ENCODE results near the gene IER5L. TPM values are rescaled to one million over a fixed set of nuclear protein-coding genes. Genes with fewer than 3 reads are reported as not detected.

IER5L gene
- polyA plus RNA-seq, 1 experiment, result 4.9 TPM

DNA sequence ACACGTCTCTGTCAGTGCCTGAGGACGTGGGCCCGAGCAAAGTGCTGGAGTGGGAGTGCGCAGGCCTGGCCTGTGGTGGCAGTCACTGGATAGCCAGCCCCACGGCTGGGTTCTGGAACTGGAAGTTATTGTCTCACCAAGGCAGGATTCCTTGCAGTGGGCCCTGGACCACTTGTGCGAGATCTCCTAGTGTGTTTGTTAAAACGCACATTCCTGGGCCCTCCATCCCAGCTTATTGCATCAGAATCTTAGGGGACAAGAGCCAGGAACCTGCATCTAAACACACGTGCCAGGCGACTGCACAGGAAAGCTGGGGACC, 40.0 kb downstream of the IER5L start:
- Histone ChIP-seq H3K9me3 (ENCODE audit: control insufficient read depth, insufficient read depth, low read length) (no peaks in the 10 kb centered on the region; the same call in 1 of the 2 replicates), H3K4me3 (ENCODE audit: low read depth, low read length) (no peak overlapping the region), H3K27me3 (ENCODE audit: control insufficient read depth, insufficient read depth, low read length) (no peaks in the 10 kb centered on the region), H3K27ac (ENCODE audit: low read depth, low read length) (peak overlapping the region; percentile 52)
- no peak for DNase-seq (ENCODE audit: low read depth, low spot score)
- POLR2A ChIA-PET, result interaction anchor here (2.8 to 3.3 kb wide), 2 partner anchors 36 to 40 kb away, joined by 28 to 44 read pairs; partner anchors contain the start of gene IER5L
- TF ChIP-seq, protein P1, sequence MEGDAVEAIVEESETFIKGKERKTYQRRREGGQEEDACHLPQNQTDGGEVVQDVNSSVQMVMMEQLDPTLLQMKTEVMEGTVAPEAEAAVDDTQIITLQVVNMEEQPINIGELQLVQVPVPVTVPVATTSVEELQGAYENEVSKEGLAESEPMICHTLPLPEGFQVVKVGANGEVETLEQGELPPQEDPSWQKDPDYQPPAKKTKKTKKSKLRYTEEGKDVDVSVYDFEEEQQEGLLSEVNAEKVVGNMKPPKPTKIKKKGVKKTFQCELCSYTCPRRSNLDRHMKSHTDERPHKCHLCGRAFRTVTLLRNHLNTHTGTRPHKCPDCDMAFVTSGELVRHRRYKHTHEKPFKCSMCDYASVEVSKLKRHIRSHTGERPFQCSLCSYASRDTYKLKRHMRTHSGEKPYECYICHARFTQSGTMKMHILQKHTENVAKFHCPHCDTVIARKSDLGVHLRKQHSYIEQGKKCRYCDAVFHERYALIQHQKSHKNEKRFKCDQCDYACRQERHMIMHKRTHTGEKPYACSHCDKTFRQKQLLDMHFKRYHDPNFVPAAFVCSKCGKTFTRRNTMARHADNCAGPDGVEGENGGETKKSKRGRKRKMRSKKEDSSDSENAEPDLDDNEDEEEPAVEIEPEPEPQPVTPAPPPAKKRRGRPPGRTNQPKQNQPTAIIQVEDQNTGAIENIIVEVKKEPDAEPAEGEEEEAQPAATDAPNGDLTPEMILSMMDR (IDR thresholded peaks at IDR 0.05; ENCODE audit: low read depth, low read length), result no peak
- CTCF ChIA-PET, result interaction anchor here (0.6 to 16.1 kb wide), 7 partner anchors 7 to 489 kb away, joined by 3 to 302 read pairs (median 21); partner anchors contain the start of genes C9orf50 and NTMT1

DNA sequence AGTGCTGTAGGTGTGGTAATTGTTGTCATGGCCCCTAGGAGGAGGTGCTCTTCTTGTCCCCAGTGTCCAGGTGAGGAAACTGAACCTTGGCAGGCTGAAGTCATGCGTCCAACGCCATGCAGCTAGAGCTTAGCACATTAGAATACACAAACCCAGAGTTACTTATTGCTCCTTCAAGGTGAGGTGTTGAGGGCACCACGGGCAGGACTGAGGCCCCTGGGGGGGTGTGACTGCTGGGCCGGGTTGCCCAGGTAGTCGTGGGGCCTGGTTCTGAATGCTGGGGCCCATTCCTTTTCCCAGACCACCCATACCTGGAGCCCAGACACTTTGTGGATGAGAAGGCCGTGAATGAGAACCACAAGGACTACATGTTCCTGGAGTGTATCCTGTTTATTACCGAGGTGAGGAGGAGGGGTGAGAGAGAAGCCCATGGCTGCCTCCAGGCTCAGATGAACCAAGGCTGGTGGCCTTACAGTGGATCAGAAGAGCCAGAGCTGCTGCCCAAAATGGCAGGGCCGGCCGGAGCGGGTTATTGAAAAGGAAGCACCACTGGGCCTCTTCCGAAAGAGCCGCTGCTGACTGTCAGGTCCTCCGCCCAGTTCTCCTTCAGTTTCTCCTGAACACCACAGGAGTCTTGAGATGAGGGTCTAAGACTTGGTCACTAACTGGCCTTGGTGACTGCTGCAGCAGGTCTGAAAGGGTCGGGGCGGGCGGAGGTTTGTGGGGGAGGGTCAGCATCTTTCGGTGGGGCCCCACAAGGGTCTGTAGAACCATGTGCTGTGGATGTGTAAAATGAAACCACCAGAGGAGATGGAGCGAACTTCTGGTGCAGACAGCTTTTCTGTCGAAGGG, 40.5 kb downstream of the IER5L start:
- TF ChIP-seq, protein P1 (IDR thresholded peaks at IDR 0.05; ENCODE audit: low read depth, low read length), result no peak
- no peak for DNase-seq (ENCODE audit: low read depth, low spot score)
- Histone ChIP-seq H3K9me3 (ENCODE audit: control insufficient read depth, insufficient read depth, low read length) (no peaks in the 10 kb centered on the region; the same call in 1 of the 2 replicates), H3K4me3 (ENCODE audit: low read depth, low read length) (no peak overlapping the region), H3K27me3 (ENCODE audit: control insufficient read depth, insufficient read depth, low read length) (no peaks in the 10 kb centered on the region), H3K27ac (ENCODE audit: low read depth, low read length) (no peak overlapping the region)
- ChIA-PET CTCF (interaction anchor here (0.6 to 16.1 kb wide), 6 partner anchors 33 to 490 kb away, joined by 3 to 302 read pairs (median 13); partner anchors contain the start of genes C9orf50 and NTMT1), POLR2A (no interaction called here)

DNA sequence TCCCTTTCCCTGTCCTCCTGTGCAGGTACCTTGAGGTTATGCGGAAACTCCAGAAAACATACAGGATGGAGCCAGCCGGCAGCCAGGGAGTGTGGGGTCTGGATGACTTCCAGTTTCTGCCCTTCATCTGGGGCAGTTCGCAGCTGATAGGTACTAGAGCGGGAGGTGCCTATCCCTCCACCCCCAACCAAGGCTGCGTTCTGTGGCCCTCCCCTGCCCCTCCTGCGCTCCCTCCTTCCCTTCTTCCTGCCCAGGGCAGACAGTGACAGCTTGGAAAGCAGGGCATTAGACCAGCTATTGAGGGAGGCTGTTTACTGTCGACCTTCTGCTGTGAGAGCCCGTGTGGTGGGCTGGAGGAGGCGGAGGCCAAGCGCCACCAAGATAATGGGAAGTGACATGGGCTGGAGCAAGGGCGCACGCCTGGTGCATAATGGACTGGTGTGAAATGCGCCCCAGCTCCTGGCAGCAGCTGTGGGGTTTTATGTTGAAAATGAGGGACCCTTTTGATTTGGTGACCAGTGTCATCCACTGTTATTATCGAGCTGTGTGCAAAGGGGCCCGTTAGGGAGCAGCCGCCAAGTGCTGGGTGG, 41.5 kb downstream of the IER5L start:
- ChIA-PET CTCF (interaction anchor here (1.1 to 16.1 kb wide), 2 partner anchors 478 to 486 kb away, joined by 3 to 302 read pairs; partner anchors contain the start of genes C9orf50 and NTMT1), POLR2A (no interaction called here)
- H3K27ac ChIP-seq (ENCODE audit: low read depth, low read length), result no peak overlapping the region
- DNase-seq (ENCODE audit: low read depth, low spot score), result no peak
- H3K9me3 ChIP-seq (ENCODE audit: control insufficient read depth, insufficient read depth, low read length), result no peaks in the 10 kb centered on the region; the same call in 1 of the 2 replicates
- H3K4me3 ChIP-seq (ENCODE audit: low read depth, low read length), result no peak overlapping the region
- TF ChIP-seq, protein P1 (IDR thresholded peaks at IDR 0.05; ENCODE audit: low read depth, low read length), result no peak
- no peaks in the 10 kb centered on the region for H3K27me3 ChIP-seq (ENCODE audit: control insufficient read depth, insufficient read depth, low read length)

DNA sequence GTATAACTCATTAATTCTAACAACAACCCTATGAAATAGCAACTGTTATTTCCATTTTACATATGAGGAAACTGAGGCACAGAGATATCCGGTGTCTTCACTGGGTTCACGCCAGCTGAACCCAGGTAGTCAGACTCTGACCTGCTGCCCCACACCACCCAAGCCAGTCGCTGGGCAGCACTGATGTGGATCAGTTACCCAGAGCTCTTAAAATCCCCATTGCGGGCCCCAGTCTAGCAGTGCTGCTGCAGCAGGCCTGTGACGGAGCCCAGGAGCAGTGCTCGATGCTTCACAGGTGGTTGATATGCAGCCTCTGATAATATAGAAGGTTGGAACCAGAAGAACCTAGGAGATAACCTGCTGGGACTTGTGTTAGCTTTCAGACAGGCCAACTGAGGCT, 42.6 kb downstream of the IER5L start:
- ChIA-PET POLR2A (interaction anchor here (0.6 to 0.7 kb wide), 2 partner anchors 26 to 898 kb away, joined by 5 to 7 read pairs; no protein-coding TSS in a partner anchor), CTCF (interaction anchor here (0.6 to 16.1 kb wide), 2 partner anchors 24 to 487 kb away, joined by 3 to 302 read pairs; partner anchors contain the start of genes C9orf50, NTMT1 and PTPA)
- TF ChIP-seq, protein P1 (IDR thresholded peaks at IDR 0.05; ENCODE audit: low read depth, low read length), result no peak
- no peak overlapping the region for H3K4me3 ChIP-seq (ENCODE audit: low read depth, low read length)
- H3K27ac ChIP-seq (ENCODE audit: low read depth, low read length), result peak overlapping the region; percentile 11
- H3K9me3 ChIP-seq (ENCODE audit: control insufficient read depth, insufficient read depth, low read length), result no peaks in the 10 kb centered on the region; the same call in 1 of the 2 replicates
- no peaks in the 10 kb centered on the region for H3K27me3 ChIP-seq (ENCODE audit: control insufficient read depth, insufficient read depth, low read length)
- no peak for DNase-seq (ENCODE audit: low read depth, low spot score)
